ENCODE results near the gene FRMD5. TPM values are rescaled to one million over a fixed set of nuclear protein-coding genes. Genes with fewer than 3 reads are reported as not detected.

FRMD5 gene
- total RNA-seq, 1 experiment from 2014 or later = 3.9 TPM

DNA sequence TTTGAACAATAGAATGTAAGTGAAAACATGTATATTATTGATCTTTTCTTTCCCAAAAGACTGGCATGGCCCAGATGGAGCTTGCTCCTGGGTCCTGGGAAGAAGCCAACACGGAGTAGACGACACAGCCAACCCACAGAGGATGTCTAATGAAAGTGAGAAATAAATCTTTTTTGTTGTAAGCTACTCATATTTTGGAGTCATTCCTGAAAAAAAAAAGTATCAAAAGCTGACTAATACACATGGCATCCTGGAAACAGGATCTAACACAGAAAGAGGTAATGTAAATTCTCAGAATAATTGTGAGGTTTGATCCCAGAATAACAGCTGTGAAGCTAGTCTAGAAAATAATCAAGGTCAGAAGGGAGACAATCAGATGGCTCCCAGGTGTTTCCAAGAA is 12.6 kb upstream of the FRMD5 start:
- H3K27me3 Mint-ChIP-seq (ENCODE audit: low read depth) = peaks cover 2% of the 10 kb centered on the region
- Histone ChIP-seq H3K14ac (ENCODE audit: insufficient read depth, low read length) (no peak overlapping the region), H3K9me3 (ENCODE audit: control insufficient read depth, low read depth, low read length) (no peaks in the 10 kb centered on the region), H4K8ac (replicated peaks; ENCODE audit: insufficient read length, low read depth, low read length) (no peak overlapping the region), H3K56ac (ENCODE audit: insufficient read length, low read depth, low read length) (no peak overlapping the region), H3K23ac (ENCODE audit: insufficient read length, low read depth, low read length) (no peak overlapping the region), H4K91ac (ENCODE audit: insufficient read length, low read depth, low read length) (no peak overlapping the region), H2BK12ac (ENCODE audit: insufficient read length, low read depth, low read length) (no peak overlapping the region), H3K27ac (ENCODE audit: insufficient read length, low read depth, low read length) (no peak overlapping the region), H3K4me1 (ENCODE audit: insufficient read depth, low read length) (no peaks in the 10 kb centered on the region), H2AK5ac (ENCODE audit: insufficient read length, low read length) (no peak overlapping the region), H3K27me3 (ENCODE audit: insufficient read depth, low read length) (no peaks in the 10 kb centered on the region), H3T11ph (ENCODE audit: low read length) (no peak overlapping the region), H2BK5ac (ENCODE audit: insufficient read length, low read length) (no peak overlapping the region), H3K79me1 (ENCODE audit: insufficient read depth, low read depth, low read length, poor library complexity, severe bottlenecking) (no peaks in the 10 kb centered on the region), H4K5ac (ENCODE audit: insufficient read length, low read depth, low read length) (no peak overlapping the region), H2BK15ac (ENCODE audit: low read depth, low read length) (no peak overlapping the region), H2BK120ac (ENCODE audit: low read depth, low read length, poor library complexity, severe bottlenecking) (no peak overlapping the region), H4K20me1 (ENCODE audit: control insufficient read depth, insufficient read depth, insufficient read length) (no peaks in the 10 kb centered on the region), H3K9ac (ENCODE audit: extremely low read depth, insufficient read length, low read length) (no peak overlapping the region), H3K4ac (ENCODE audit: low read depth, low read length) (no peak overlapping the region), H2AFZ (ENCODE audit: low read length) (no peak overlapping the region), H3K23me2 (ENCODE audit: insufficient read length, low read depth, low read length, poor library complexity, severe bottlenecking) (no peaks in the 10 kb centered on the region), H3K18ac (ENCODE audit: insufficient read length, low read depth, low read length) (no peak overlapping the region), H3K4me2 (ENCODE audit: insufficient read depth, insufficient read length, low read length) (no peak overlapping the region), H3K79me2 (ENCODE audit: insufficient read depth, low read length) (no peaks in the 10 kb centered on the region), H2BK20ac (ENCODE audit: low read depth, low read length, poor library complexity, severe bottlenecking) (no peak overlapping the region)
- H3K4me3 Mint-ChIP-seq = no peak overlapping the region
- no peak overlapping the region for H3K27ac Mint-ChIP-seq
- TF ChIP-seq CTCF (conservative IDR thresholded peaks at IDR 0.05) = no peak
- no peaks in the 10 kb centered on the region; a peak in 1 of 7 replicates for H3K36me3 Mint-ChIP-seq (ENCODE audit: insufficient read depth in 1 of 3, low read depth in 3 of 3)
- DNase-seq = no peak
- WGBS (ENCODE audit: extremely low coverage, insufficient read length, low lambda C conversion rate) = no CpG with 5 or more reads among the region's 2 CpGs
- H3K4me1 Mint-ChIP-seq = 0 out of 4 replicates have a peak, but pooled peaks cover 0 to 2% of the 10 kb centered on the region in 2 experiments
- no peaks in the 10 kb centered on the region for H3K9me3 Mint-ChIP-seq
